Measurements from ENCODE around the gene NFIX. TPM values are rescaled to one million over a fixed set of nuclear protein-coding genes. Genes with fewer than 3 reads are reported as not detected.

Gene NFIX
- total and polyA plus RNA-seq, 2 experiments from 2014 or later, result not detected

DNA sequence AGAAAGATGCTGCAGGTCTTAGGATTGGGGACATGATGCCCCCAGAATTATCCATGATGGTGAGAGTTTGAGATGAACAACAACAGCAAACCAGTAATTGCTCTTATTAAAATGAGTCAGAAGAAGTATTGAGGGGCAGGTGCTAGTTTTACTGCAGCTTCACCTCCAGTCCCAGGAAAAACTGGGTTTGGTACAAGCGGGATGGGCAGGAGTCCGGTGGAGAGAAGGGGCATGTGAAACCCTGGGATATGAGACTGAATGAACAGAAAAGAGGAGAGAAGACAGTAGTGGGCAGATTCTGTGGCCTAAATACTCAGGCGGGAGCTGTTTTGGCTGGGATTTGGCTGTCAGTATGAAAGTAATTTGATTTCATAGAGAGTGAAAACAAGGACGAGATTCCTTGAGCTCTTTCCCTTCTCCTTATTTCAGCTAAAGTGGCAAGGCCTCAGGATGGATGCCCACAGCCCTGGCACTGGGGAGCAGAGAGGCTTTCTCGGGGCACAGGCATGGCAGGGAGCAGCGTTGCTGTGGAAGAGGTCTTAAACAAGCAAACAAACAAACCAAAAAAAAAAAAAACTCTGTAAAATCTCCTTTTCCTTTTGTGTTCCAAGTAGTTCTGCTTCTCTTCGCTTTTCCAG lies 30.7 kb downstream of the NFIX start:
- no peak for DNase-seq (ENCODE audit: low read depth in 1 of 2, low spot score in 1 of 2)
- no peak for TF ChIP-seq CTCF (IDR thresholded peaks at IDR 0.05; ENCODE audit: low read depth, low read length)
- no peak overlapping the region for H3K4me3 ChIP-seq
- H3K36me3 ChIP-seq, result no peaks in the 10 kb centered on the region
- H3K4me1 ChIP-seq (ENCODE audit: low read depth), result peaks cover 4% of the 10 kb centered on the region
- H3K27me3 ChIP-seq, result peaks cover 100% of the 10 kb centered on the region
- H3K9me3 ChIP-seq (ENCODE audit: low read depth), result no peaks in the 10 kb centered on the region
- H3K27ac ChIP-seq, result no peak overlapping the region

DNA sequence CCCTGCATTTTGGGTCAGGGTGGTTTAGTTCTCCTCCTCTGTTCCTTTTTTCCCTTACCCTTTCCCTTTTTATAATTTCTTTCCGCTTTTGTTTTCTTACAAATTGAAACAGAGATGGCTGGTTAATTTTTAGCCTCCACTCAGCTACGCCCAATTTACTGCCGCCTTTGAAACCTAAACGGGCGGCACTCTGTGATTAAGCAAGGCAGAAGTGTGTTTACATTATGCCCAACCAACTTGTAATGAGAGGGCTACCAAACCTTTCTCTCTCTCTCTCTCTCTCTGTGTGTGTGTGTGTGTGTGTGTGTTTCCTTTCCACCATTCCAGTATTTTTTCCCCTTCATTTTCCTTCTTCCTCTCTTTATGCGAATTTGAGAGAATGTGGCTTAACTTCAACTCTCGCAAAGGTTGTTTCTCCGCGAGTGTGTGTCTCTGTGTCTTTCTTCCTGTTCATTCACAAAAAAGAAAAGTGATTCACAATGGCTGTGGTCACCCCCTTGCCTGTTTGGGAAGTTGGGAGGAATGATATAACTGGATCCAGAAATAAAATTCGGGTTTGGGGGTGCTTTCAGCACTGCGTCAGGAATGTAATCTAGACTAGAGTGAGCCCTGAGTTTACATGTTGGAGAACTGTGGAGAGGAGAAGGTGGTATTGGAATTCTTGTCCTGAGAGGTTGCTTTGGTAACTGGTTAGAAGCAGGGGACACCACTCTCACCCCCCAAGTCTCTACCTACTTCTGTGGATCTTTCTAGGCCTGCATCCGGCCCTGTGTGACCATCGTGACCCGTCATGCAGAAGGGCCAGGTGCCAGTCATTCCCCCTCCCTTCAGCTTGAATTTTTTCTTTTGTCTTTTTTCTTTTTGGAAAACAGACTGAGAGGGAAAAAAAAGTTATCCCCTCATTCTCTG lies 31.4 kb downstream of the NFIX start:
- peak in 1 of 2 donors; percentile 45 for DNase-seq (ENCODE audit: low read depth in 1 of 2, low spot score in 1 of 2)
- no peak for TF ChIP-seq CTCF (IDR thresholded peaks at IDR 0.05; ENCODE audit: low read depth, low read length)
- H3K9me3 ChIP-seq (ENCODE audit: low read depth), result no peaks in the 10 kb centered on the region
- H3K4me3 ChIP-seq, result no peak overlapping the region
- no peak overlapping the region for H3K27ac ChIP-seq
- H3K36me3 ChIP-seq, result no peaks in the 10 kb centered on the region
- peaks cover 100% of the 10 kb centered on the region for H3K27me3 ChIP-seq
- peaks cover 4% of the 10 kb centered on the region for H3K4me1 ChIP-seq (ENCODE audit: low read depth)

DNA sequence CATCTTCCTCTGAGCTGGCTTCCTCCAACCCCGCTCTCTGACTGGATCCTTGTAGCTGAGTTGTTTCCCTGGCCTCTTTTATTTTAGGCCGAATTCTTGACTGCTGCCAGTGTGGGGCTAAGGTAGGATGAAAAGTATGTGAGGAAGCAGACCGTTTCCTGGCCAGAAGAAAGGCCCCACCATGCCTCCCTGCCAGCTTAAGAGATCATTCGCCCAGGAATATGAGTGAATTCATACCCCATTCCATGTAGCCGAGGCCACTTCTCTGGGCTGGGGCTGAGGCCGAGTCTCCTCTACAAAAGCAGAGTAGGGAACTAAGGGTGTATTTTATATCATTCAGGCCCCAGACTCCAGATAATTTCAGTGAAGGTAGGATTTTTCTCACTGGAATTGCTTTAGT lies 32.3 kb downstream of the NFIX start:
- Histone ChIP-seq H3K9me3 (ENCODE audit: low read depth) (no peaks in the 10 kb centered on the region), H3K27me3 (peaks cover 100% of the 10 kb centered on the region), H3K4me3 (no peak overlapping the region), H3K36me3 (no peaks in the 10 kb centered on the region), H3K27ac (no peak overlapping the region), H3K4me1 (ENCODE audit: low read depth) (peaks cover 4% of the 10 kb centered on the region)
- TF ChIP-seq CTCF (IDR thresholded peaks at IDR 0.05; ENCODE audit: low read depth, low read length), result no peak
- no peak for DNase-seq (ENCODE audit: low read depth in 1 of 2, low spot score in 1 of 2)

DNA sequence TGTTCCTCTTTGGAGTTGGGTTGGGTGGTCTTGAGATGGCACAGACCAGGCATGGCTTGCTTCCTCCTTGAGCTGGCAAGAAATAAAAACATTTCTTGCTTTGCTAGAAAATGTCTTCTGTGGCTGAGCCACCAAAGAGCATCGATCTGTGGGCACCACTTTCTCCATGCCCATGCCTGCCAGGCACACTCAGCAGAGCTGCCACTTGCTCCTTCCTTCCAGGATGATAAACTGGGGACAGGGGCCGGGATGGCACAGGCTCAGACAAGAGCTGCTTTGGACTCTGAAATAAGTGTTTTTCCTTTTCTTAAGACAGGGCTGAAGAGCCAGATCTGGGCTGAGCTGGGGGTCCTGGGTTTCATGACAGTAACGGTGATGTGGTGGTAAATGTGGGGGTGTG lies 32.8 kb downstream of the NFIX start:
- Histone ChIP-seq H3K27me3 (peaks cover 100% of the 10 kb centered on the region), H3K4me1 (ENCODE audit: low read depth) (peaks cover 4% of the 10 kb centered on the region), H3K4me3 (no peak overlapping the region), H3K36me3 (no peaks in the 10 kb centered on the region), H3K27ac (no peak overlapping the region), H3K9me3 (ENCODE audit: low read depth) (no peaks in the 10 kb centered on the region)
- TF ChIP-seq CTCF (IDR thresholded peaks at IDR 0.05; ENCODE audit: low read depth, low read length), result no peak
- DNase-seq (ENCODE audit: low read depth in 1 of 2, low spot score in 1 of 2), result no peak

DNA sequence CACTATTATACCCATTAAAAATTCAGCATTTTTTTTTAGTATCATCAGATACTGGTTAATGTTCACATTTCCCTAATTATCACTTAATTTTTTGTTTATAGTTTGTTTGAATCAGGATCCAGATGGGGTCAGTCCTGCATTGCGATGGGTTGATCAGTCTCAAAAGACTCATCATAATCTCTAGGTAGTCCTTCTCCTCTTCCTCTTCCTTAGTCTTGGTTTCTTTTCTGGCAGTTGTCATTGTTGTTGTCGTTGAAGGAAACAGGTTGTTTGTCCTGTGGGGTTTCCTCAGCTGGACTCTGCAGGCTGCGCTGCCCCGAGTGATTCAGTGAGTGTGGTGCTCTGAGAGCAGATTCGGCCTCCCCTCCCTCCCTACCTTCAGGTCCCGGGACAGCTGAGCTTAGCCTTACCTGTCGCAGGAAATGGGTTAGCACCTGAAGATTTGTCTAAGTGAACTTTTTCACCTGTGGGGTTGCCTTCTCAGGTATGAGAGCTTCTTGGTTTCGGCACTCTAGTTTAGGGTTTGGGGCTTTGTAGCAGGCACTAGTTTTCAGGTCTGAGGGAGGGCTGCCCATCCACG lies 34.1 kb downstream of the NFIX start:
- Histone ChIP-seq H3K9me3 (ENCODE audit: low read depth) (no peaks in the 10 kb centered on the region), H3K36me3 (no peaks in the 10 kb centered on the region), H3K27me3 (peaks cover 100% of the 10 kb centered on the region), H3K4me1 (ENCODE audit: low read depth) (no peaks in the 10 kb centered on the region), H3K4me3 (no peak overlapping the region), H3K27ac (no peak overlapping the region)
- no peak for TF ChIP-seq CTCF (IDR thresholded peaks at IDR 0.05; ENCODE audit: low read depth, low read length)
- DNase-seq (ENCODE audit: low read depth in 1 of 2, low spot score in 1 of 2), result no peak

Data from cardiac muscle cell (in vitro differentiated cells and primary cell).